Muscle of arm (tissue), 12 donors: ENCODE data around the gene SLC39A8. TPM values are rescaled to one million over a fixed set of nuclear protein-coding genes. Genes with fewer than 3 reads are reported as not detected.

ENCODE experiments used
- DNase-seq: peaks from one replicate; pipeline ENCODE4 v3.0.0-alpha.2; 2013
- polyA plus RNA-seq, 12 donors: library from polyadenylated mRNA; unstranded; fragments of 120-200 nt; gene quantifications; one replicate each; pipeline ENCODE4 v1.2.1, GENCODE V29; 2013; ENCODE audit not compliant: insufficient read length in 12 of 12

SLC39A8 gene
- polyA plus RNA-seq, 12 donors = 2.7 to 11.8 (median 3.2) TPM; not detected in 1

DNA sequence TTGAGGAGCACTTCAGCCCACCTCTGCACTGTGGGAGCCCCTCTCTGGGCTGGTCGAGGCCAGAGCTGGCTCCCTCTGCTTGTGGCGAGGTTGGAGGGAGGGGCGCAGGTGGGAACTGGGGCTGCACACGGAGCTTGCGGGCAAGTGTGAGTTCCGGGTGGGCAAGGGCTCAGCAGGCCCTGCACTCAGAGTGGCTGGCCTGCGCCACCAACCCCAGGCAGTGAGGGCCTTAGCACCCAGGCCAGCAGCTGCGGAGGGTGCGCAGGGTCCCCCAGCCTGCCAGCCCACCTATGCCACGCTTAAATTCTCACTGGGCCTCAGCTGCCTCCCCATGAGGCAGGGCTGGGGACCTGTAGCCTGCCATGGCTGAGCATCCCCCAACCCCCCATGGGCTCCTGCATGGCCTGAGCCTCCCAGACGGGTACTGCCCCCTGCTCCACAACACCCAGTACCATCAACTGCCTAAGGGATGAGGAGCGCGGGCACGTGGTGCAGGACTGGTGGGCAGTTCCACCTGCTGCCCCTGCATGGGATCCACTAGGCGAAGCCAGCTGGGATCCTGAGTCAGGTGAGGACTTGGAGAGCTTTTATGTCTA, 110.9 kb downstream of the SLC39A8 start:
- no peak for DNase-seq

DNA sequence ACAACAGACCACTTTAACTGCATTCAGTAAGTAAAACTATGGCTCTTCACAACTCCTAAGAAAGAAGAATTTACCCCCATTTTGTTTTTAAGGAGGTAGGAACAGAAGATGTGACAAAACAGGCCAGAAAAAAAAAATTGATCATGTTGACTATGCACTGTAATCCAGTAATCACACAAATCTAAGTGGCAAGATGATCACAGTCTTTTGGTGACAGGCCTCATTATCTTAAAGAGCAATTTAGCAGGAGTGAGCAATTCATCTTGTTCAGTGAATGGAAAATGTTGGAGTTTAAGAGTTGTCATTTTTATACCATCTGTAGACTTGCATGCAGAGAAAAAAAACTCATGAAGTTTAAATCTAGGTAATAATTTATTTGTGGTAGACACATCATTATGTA, 115.1 kb downstream of the SLC39A8 start:
- no peak for DNase-seq

DNA sequence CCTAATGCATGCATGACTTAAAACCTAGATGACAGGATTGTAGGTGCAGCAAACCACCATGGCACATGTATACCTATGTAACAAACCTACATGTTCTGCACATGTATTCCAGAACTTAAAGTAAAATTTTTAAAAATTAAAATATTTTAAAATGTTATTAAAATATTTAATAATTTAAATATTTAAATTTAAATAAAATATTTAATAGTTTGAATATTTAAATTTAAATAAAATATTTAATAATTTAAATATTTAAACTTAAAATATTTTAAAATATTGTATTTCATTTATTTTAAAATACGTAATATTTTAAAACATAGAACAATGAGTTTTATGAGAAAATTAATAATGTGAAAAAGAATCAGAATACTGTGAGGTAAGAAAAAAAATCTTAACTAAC, 117.9 kb downstream of the SLC39A8 start:
- DNase-seq = no peak

DNA sequence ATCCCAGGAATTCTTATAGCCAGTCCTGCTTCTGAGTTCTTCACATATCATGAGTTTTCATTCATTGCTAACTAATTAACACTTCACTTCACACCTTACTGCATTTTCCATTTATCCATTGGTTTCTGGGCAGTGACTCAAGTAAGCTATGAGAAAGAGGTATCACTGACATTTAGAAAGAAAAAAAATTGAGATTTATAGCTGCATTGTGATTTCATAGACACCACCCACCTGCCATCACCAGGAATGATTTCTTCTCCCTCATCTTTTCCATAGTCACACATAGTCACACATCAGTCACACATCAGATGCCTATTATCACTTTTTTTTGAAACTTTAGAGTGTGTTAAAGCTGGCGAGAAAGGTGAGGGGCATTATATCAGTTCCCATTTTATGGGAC, 121.8 kb downstream of the SLC39A8 start:
- DNase-seq = no peak

DNA sequence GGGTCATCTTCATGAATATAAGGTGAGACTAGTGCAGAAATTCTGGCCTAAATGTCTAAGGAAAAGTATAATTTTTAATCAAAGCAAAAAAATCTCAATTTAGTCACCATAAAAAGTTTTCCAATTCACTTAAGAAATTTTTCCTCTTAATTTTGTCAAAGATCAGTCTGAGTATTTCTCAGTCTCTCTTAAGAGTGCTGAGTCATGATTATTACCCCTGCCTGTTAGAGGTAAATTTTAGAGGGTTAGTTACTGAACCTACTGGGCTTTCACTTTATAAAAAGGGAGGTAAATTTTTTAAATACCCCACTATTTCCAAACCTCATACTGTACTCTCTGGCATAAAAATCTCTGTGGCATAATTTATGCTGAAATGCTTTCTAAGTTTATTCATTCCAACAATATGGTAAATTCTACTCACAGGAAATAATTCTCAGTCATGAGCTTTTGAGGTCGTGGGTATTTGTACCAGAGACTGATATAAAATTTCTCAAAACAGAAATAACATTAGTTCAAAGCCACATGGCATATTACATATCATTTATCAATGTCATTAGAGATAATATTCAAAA, 122.4 kb downstream of the SLC39A8 start:
- no peak for DNase-seq

DNA sequence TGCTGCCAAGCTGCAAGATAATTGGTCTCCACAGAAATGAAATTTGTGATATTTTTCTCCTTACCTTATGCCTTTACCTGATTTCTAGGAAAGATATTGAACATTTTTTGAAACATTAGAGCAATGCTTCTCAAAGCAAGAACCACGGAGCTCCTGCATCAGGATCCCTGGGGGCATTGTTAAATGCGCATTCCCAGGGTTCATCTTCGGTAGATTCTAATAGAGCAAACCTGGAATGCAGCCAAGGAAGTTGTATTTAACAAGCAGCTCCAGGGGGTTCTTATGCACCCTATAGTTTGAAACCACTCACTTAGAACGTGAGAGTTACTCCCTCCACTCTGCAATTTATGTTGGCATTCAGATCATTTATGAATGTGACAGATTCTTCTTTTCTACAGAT, 126.2 kb downstream of the SLC39A8 start:
- DNase-seq = no peak

DNA sequence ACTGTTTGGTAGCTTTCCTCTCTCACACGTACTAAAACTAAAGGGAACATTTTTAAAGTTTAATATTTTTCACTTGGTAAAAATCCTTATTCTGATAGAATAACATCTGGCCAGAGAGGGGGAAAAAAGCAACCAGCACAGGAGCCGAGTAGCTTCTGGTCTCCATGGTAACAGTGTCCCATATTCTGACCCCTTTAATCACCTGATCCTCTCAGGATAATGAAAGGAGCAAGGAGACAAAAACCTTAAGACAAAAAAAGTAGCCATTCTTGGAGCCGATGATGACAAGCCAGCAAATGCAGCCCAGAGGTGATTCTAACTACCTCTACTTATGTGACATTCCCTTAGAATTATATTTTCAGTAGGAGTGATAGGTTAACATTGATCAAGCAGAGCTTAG, 126.6 kb downstream of the SLC39A8 start:
- DNase-seq = no peak

DNA sequence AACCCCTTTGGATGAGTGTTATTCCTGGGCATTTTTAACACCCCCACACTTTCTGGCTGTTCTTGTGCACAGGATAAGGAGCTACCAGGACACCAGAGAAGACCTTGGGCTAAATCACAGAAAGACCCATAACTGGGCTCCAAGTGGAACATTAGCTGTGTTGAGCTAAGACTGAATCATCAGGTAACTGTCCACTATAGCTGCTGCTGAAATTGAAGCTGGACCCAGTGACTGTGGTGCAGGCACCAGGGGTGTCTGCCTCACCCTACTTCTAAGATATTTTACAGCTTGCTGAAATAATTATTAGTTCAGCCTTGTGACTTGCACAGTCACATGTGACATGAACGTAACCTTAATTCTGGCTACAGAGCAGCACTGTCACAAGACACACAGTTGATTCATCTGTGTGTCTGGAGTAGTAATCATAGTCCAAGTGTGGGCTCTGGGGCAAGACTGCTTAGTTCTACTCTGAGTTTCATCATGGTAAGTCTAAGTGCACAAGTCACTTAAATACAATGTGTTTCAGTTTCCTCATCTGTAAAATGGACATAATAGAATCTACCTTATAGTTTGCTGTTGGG, 127.4 kb downstream of the SLC39A8 start:
- no peak for DNase-seq

DNA sequence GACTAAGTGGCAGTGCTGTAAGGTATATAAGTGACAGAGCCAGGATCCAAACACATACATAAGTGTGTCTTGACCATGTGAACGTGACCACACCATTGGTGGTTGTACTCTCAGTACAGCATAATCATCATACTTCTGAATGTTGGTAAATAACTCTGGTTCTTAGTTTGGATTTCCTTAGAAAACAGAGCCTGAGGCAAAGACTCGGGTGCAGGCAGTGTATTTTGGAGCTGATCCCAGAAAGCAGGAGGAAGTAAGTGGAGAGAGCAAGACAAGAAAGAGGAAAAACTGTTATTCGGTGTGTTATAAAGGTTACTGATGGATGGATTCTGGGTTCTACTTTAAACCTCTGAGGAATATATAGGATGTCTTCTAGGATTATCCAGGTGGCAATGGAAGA, 127.9 kb downstream of the SLC39A8 start:
- DNase-seq = no peak

DNA sequence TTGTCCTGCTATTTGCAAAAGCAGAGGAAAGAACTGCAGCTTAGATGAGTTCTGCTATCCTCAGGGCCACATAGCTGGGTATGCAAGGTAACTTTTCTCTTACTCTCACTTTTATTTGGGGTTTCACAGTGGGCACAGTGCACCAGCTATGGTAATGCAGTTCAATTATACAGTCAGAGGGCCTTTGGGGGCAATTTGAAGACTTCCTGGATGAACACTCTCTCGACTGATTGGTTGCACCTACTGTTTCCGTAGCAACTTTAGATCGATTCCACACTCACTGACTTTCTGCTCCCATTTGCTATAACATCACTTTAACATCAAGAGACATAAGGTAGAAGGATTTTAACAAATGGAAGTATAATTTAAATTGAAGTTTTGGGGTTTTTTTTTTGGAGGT, 128.6 kb downstream of the SLC39A8 start:
- DNase-seq = no peak

DNA sequence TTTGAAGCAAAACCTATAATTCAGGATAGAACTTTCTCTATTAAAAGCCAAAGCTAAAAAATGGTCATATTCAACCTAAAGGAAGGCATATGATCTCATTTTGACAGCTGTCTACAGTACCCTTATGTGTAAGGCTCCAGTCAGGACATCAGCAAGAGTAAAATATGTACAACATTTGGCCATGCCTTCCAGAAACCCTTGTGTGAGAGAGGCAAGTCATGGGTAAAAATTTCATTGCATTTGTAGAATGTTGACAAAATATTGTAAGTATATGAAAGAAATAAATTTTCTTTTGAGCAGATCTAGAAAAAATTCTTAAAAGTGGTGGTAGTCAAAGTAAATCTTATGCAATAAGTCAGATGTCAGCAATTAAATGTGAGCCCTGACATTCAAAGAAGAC, 132.3 kb downstream of the SLC39A8 start:
- DNase-seq = no peak

Other genes starting within 250 kb of the SLC39A8 start
- 10 to 100 TPM in 11 of 12 donors, not detected in 1; 16.6 to 26.2 (median 20.1) TPM for gene NFKB1, start 155.9 kb upstream of the SLC39A8 start, polyA plus RNA-seq